HG03159 (cell line): ENCODE results near the gene ENG.

Experiments
- ATAC-seq: cut with Tn5 transposase; IDR thresholded peaks from one replicate; pipeline ENCODE4 v1.9.1; 2021; ENCODE audit warnings: mild to moderate bottlenecking, moderate library complexity; ENCODE audit not compliant: unreplicated experiment

The ENG gene

GRCh38 chr9:127866535-127866934 lies 12.1 kb upstream of the ENG start:
- no peak for ATAC-seq

GRCh38 chr9:127865645-127866464 lies 11.4 kb upstream of the ENG start:
- no peak for ATAC-seq

GRCh38 chr9:127863191-127863621 lies 8.7 kb upstream of the ENG start:
- ATAC-seq: no peak

GRCh38 chr9:127862075-127863011 lies 7.9 kb upstream of the ENG start:
- no peak for ATAC-seq

- ATAC-seq: no peak
Measured at GRCh38 chr9:127860779-127861178, 6.3 kb upstream of the ENG start.

GRCh38 chr9:127860260-127860659 lies 5.8 kb upstream of the ENG start:
- no peak for ATAC-seq

GRCh38 chr9:127858041-127858512 lies 3.6 kb upstream of the ENG start:
- no peak for ATAC-seq

- ATAC-seq: no peak
Measured at GRCh38 chr9:127857278-127857677, 2.8 kb upstream of the ENG start.

- ATAC-seq: no peak
Measured at GRCh38 chr9:127856729-127857116, 2.3 kb upstream of the ENG start.

- no peak for ATAC-seq
Measured at GRCh38 chr9:127856094-127856728, 1.8 kb upstream of the ENG start.

GRCh38 chr9:127855522-127855921 lies 1.1 kb upstream of the ENG start:
- no peak for ATAC-seq

- no peak for ATAC-seq
Measured at GRCh38 chr9:127854960-127855359, 502 bp upstream of the ENG start.

GRCh38 chr9:127853312-127854183 lies 910 bp downstream of the ENG start:
- ATAC-seq: no peak

- ATAC-seq: no peak
Measured at GRCh38 chr9:127852829-127853228, 1.6 kb downstream of the ENG start.

GRCh38 chr9:127850286-127850830 lies 4.1 kb downstream of the ENG start:
- no peak for ATAC-seq

- no peak for ATAC-seq
Measured at GRCh38 chr9:127848756-127849504, 5.5 kb downstream of the ENG start.

- no peak for ATAC-seq
Measured at GRCh38 chr9:127847833-127848755, 6.4 kb downstream of the ENG start.

GRCh38 chr9:127847178-127847510 lies 7.3 kb downstream of the ENG start:
- no peak for ATAC-seq
